HG03139 (cell line): Measurements from ENCODE around the gene FAM181A.

Source experiments
- ATAC-seq: cut with Tn5 transposase; IDR thresholded peaks from one replicate; pipeline ENCODE4 v1.9.1; 2021; ENCODE audit not compliant: unreplicated experiment

FAM181A gene

DNA sequence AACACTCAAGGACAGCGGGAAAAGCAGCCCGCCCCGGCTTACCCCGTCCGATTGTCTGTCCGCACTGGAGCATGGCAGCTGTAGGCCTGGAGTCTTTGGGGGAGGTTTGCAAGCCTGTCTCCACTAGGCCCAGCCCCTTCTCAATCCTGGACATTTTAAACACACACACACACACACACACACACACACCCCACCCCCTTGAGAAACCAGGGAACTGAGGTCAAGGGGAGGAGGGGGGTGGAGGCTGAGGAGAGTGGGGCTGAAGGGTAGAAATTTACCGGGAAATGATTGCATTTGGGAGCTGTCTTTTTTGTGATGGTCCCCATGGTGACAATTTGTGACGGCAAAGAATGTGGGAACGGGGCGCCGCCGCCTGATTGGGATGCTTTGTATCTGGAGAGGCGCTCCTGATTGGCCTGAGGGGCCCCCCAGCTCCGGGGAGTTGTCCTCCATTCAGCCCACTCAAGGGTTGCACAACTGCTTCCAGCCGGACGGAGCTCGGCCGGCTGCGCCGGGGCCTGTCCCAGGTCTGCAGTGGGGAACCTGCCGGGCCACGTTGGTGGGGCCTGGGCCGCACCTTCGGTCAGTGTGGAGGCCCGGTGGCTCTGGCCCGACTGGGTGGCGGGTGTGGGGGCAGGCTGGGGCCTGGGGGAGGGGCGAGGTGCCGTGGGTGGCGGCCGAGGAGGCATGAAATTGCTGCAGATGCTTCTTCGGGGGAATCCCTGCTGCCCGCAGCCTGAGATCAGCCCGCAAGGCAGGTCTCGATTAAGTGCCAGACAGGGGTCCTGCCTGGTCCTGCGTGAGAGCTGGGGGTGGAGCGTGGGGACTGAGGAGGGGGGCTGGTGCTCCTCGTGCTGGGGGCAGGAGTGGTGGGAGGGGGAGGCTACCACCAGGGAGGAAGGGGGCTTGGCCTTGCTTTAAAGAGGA is at the start of gene FAM181A:
Gene FAM181A (plus strand): TSS at position 472 of the 927 bp plus-strand sequence. CDS start 942 bp downstream, outside the sequence.
- no peak for ATAC-seq

DNA sequence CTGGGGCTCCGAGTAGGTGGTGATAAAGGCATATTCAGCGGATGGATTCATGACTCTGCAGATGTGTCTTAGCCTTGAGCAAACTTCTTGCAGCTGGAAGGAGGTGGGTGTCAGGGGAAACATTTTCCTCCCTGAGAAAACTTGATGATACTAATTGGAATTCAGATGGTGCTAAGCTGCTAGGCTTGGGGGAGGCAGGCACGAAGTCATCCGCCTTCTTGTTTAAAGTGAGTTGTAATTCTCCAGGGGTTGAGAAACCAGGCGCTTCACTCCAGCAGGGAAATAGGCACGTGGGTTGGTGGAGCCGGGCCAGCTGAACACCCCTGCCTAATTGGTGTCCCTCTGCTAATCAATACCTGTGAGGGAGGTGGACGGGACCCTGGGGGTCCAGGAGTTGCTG is 48.9 kb upstream of the FAM181A start:
- no peak for ATAC-seq

DNA sequence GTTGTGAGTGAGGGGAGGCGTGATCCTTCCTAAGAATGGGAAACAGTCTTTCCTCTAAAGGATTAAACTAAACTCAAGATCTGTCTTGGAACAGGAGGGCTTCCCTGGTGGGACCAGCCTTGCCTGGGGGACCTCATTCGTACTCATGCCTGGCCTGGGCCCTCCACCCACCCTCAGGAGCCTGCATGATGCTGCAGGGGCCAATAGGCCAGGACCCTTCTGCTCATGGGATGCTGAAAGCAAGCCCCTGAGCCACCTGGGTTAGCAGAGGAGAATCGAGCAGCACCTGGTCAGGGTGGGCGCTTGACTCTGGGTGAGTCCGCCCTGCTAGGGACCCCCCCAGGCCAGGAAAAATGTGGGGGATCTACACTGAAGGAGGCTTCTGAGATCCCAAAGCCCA is 48.3 kb upstream of the FAM181A start:
- ATAC-seq, result no peak

DNA sequence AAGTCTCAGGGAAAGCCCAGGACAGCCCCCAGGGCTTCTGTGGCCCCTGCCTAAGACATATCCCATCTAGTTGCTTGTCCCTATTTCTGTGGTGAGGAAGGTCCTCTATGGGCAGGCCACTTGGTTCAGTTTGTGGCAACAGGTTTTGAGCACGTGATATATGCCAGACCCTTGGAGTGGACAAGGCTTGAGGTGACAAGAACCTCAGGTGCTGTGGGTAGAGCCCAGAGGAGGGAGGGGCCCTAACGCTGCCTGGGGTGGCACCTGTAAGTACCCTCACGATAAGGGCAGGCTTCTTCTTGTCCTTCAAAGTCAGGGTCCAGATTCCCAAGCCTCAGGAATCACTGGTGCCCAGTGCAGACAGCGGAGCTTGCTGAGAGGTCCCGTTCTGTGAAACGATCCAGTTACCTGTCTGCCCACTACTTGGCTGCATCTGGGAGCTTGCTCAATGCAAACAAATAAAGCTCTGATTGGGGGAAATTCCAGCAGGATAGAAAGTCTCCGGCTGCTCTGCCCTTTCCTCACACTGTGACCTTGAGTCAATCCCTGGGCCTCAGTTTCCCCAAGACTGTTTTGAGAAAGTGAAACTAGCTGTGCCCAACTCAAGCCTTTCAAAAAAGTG is 47.7 kb upstream of the FAM181A start:
- ATAC-seq, result no peak

DNA sequence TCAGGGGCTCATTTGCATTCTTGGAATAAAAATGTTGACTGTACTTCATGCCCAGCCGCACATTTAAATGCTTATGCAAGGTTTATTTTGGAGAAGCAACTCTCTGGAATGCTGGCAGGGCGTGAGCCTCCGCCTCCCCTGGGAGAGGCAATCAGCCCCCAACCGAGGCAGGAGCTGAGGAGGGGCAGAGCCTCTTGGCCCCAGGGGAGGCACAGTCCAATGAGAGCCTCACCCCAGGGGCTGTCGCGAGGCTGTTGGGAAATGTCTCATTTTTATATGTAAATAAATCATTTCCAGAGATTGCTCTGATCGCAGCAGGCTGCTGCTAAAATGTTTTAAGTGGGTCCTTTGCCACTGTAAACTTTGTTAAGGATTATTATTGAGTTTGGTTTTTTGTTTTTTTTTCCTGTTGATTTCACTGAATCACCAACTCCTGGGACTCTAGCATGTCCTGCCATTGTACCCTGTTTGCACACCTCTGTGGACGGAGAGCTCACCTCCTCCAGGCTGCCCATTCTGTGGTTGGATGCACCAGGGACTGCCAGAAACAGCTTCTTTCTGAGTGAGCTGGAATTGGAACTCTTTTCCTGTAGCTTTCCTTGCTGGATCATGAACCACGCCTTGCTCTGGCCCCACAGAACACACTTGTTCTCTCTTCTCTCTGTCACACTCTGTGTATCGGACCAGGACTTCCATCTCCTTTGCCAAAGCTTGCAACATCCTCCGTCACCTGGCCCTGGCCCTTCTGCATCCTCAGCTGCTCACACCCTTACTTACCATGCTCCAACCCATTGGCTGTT is 46.9 kb upstream of the FAM181A start:
- ATAC-seq, result no peak

DNA sequence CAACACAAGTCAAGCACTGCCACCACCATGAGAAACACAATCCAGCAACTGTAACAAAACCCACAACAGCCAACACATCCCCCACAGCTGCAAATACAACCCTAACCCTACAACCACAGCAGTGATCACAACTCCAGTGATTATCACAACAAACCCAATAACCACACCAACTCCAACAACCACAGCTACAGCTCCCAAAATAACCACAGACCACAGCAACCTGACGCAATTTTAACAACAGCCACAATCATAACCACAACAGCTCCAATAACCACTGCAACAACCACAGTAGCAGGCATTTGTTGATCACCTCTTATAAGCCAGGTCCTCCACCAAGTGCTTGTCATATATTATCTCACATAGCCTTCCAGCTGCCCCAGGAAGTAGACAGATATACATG is 42.2 kb upstream of the FAM181A start:
- ATAC-seq, result no peak

DNA sequence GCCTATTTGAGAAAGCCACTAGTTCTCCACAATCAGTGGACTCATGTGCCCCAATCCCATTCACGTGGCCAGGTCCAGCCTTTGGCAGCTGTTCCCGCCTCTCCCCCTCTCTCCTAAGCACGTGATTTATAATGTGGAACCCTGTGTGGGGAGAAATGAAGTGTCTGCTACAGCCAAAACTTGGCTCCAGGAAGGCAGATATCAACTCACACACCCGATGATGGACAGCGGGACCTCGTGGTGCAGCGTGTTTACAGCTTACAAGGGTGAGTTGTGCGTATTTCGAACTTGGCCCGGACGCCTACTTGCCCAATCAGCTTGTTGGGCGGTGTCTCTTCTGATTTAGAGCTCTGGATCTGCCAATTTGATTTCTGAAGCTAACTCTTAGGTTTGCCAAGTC is 38.1 kb upstream of the FAM181A start:
- ATAC-seq, result no peak

DNA sequence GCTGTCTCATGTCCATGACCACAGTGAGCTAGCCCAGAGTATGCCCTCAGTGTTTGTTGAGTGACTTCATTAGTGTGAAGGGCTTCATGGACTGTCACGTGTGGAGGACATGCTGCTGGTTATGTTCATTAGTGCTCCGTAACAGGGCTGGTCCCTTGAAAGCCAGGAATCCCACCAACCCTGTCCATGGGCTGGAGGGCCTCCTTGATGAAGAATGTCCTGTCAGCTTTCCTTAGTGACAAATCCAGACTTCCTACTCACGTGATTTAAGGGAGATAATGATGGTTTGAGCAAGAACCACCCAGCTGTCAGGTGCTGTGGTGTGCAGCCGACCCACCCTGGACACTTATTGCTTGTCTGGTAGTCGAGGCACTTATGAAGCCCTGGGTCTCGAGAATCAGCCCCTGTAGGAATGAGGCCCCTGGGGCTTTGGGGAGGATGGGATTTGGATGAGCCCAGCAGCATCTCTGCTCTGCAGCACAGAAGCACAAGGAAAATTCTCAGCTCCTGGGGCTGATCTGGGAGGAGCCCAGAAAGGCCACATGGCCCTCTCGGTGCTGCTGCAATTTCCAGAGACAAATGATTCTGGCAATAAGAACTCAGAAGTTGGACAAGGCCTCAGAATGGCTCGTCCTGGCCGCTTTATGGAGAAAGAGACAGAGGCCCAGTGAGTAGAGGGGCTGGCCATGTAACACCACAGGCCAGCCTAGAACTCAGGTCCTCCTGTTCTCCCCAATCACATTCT is 37.2 kb upstream of the FAM181A start:
- no peak for ATAC-seq

DNA sequence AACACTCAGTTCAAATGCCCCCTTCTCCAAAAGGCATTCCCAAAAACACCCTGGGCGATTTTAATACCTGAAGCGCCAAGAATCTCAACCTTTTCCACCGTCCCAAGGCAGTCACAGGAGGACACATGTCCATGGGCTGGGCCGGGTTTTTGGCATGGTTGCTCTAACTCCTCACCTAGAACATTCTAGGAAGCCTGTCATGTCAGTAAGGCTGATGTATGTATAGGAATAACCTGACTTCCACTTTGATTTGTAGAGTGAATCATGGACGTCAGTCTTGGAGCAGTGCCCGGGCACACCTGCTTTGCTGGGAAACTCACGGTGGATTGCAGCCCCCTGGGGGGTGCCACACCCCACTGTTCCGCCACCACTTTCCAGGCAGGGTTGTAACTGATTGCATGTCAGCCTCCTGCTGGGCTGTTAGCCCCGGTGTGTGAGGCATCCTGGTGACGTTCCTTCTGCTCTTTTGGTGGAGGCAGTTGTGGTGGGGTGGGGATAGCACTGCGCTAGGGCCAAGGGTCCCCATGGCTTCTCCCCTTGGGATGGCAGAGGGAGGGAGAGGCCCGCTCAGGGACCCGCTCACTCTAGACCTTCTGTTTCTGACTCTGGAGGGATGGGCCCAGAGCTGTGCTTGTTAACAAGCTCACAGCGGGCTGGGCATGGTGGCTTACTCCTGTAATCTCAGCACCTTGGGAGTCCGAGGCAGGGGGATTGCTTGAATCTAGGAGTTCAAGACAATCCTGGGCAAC is 35.2 kb upstream of the FAM181A start:
- no peak for ATAC-seq

DNA sequence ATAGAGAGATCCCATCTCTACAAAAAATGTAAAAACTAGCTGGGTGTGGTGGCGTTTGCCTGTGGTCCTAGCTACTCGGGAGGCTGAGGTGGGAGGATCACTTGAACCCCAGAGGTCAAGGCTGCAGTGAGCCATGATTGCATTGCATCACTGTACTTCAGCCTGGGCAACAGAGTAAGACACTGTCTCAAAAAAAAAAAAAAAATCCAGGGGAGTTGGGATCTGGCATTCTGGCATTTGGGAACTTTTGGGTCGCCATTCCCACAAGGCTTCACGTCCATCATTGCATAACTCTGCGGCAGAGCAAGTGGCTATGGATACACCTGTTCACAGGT is 34.7 kb upstream of the FAM181A start:
- ATAC-seq, result no peak

DNA sequence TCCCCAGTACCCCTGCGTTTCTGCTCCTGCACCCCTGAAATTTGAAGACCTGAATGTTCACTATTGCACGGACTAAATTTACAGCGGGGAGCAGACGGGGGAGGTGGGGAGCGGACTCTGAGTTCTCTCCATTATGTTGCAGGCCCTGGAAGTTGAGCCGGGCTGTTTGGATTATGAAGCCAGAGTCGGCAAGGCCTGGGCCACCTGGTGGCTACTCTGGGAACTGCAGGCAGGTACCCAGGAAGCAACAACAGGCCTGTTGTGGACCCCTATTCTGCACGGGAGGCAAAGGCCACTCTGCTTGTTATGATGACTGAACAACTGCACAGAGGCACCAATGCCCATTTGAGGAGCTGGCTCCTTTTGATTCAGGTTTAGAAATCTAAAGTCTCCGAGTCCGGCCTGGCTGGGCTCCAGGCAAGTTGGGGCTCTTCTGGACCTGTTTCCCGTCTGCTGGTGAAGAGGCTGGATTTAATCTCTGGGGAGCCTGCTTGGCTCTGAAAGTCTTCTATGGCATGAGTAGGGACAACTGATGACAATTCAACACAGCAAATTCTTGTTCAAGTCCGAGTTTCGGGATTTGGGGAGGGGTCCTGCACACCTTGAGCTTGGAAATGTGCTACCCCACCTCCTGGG is 34.1 kb upstream of the FAM181A start:
- no peak for ATAC-seq

DNA sequence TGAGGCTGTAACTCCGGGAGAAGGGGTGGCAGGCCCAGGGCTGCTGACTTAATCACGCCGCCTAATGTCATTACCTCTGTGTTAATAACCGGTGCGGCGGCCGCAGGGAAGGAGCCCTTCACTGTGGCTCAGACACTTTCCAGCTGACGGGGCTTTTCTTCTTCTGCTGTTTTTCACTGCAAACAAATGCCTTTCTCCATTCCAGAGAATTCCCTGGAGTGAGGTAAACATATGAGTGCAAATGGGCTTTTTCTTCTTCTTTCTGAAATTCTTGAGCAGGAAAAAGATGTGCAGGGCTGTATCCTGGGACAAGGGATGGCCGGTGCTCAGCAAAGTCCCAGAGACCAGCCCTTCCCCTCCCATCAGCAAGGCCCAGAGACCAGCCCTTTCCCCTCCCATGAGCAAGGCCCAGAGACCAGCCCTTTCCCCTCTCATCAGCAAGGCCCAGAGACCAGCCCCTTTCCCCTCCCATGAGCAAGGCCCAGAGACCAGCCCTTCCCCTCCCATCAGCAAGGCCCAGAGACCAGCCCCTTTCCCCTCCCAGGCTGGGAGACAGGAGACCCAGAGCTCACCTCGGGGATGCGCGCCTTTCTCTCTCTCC is 33.4 kb upstream of the FAM181A start:
- no peak for ATAC-seq

DNA sequence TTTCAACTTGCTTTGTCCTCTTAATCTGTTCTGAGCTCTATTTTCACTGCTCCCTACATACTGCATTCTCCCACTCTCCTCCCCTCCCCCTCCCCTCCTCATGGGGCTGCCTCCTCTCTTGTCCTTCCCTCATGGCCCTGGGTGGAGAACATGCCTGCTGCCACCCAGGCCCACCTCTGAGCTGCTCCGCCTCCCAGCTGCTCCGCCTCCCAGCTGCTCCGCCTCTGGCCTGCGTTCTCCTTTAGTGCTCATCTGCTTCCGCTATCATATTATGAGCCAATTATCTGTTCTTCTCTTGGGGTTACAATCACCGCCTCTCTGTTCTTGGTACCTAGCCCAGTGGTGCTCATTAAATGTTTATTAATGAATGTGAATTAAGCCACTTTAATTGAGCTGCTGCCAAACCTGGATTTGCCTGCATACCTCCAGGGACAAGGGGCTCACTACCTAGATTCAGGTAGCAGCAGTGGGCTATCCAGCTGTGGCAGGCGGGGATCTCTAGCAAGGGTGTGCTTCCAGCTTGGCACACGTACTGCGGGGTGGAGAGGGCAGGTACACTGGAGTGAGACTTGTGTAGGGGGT is 32.0 kb upstream of the FAM181A start:
- no peak for ATAC-seq

DNA sequence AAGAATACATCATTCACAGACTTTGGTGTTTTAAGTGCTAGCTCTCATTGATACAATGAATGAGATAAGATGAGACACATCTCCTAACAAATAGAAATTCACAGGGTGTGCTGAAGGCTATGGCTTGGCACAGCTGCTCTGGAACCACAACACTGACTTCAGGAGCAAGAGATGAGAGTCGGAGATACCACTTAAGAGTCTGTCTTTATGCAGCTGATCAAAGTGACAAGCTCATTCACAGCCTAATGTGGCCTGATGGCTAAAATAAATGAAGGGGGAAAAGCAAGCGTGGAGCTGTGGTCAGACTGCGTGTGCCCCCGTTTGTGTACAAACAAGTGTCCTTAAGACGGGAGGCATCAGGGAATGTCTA is 29.7 kb upstream of the FAM181A start:
- no peak for ATAC-seq

DNA sequence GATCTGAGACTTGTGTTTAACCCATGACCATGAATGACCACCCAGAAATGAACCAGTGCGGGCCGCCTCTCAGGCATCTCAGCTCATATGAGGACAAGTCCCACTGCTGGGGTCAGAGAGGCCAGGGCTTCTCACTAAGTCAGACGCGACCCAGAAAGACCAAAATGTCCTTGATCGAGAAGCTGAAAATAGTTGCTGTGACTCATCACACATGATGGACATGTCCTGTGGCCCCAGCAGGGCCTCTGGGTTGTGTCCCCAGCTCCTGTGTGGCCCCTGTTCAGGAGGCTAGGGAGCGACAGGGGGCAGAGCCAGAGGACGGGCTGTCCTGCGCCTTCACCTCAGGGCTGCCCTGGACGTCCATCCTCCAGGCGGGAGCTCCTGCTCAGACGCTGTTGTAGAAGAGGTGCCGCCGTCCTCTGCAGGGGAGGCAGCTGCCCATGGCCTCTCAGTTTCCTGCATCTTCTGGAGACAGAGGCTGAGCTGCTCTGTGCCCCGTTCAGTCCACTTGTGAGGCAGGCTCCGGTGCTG is 29.0 kb upstream of the FAM181A start:
- ATAC-seq, result no peak

DNA sequence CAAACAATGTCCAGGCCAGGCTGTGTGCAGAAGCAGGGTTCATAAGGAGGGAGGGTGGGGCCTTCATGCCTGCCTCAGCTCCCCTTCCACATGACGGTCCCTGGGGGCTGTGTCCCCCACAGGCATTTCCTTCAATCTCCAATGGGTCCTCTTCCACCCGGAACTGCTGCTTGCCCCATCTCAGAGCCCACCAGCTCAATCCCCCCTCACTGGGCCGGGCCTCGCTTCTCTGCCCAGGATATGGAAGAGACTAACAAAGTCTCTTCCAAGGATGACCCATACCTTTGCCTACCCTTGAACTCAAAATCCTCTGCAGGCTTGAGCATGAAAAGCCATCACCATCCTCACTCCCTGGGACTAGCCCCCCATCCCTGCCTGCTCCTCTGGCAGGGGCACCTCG is 28.4 kb upstream of the FAM181A start:
- ATAC-seq, result no peak

DNA sequence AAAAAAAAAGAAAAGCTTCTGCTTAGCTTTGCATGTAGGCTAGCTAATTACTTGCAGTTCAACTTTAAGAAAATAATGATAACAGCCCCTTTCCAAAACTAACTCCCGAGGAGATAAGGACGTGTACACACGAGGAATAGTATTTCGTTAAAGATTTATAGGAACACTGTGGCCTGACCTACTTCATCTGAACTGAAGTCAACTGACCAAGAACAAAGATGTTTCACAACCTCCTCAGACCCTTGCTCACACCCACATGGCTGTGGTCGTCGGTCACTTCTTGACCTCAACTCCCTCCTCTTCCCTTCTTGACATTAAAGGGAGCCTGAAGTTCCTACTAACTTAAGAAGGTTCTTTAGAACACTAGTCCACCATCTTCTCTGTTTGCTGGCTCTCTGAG is 25.3 kb upstream of the FAM181A start:
- no peak for ATAC-seq

DNA sequence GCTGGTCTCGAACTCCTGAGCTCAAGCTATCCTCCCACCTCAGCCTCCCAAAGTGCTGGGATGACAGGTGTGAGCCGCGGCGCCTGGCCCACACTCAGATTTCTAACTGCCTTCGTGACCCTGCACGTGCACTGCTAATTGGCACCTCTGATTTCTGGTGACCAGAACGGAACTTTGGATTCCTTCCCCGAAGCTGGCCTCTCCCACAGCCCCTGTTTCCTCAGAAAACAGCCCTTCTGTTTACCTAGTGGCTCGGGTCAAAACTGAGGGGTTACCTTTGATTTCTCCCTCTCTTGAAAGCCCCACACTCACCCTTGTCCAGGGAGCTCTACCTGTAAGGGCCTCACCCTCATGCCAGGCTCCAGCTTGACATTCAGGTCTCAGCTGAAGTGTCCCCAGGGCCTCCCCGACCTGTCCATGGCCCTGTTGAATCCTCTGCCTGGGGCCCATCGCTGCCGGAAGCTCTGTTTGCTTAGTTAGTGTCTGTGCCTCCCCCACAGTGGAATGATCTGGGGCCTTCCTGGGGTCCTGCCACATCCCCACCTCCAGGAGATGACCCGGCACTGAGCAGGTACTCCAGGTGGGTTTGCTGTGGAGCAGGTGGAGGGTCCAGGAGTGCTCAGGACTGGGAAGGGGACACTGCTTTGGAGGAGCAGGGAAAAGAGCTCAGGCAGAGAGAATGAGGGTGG is 24.4 kb upstream of the FAM181A start:
- ATAC-seq, result no peak
